Esophagus (tissue), 2 donors: ENCODE data around the gene MPP2. TPM values are rescaled to one million over a fixed set of nuclear protein-coding genes. Genes with fewer than 3 reads are reported as not detected.

ENCODE experiments used
- H3K27ac ChIP-seq, 2 donors: one replicate each; pipeline ENCODE4 v1.5.1; 2013; ENCODE audit warnings: low read depth in 2 of 2, mild to moderate bottlenecking in 2 of 2, inconsistent platforms in 1 of 2, low read length in 1 of 2, moderate library complexity in 1 of 2
- H3K27me3 ChIP-seq, 2 donors: one replicate each; pipeline ENCODE4 v1.6.1; 2013; ENCODE audit warnings: low read length in 2 of 2, control low read depth in 1 of 2, mild to moderate bottlenecking in 1 of 2; ENCODE audit not compliant: insufficient read depth in 2 of 2, control insufficient read depth in 1 of 2
- H3K36me3 ChIP-seq, 2 donors: one replicate each; pipeline ENCODE4 v1.6.1; 2013; ENCODE audit warnings: low read length in 1 of 2; ENCODE audit not compliant: control insufficient read depth in 2 of 2, insufficient read depth in 2 of 2
- H3K4me1 ChIP-seq, 2 donors: one replicate each; pipeline ENCODE4 v1.6.1; 2013; ENCODE audit warnings: low read length in 1 of 2; ENCODE audit not compliant: control insufficient read depth in 2 of 2, insufficient read depth in 2 of 2
- H3K4me3 ChIP-seq, 2 donors: one replicate each; pipeline ENCODE4 v1.5.1; 2013; ENCODE audit warnings: low read length in 2 of 2, mild to moderate bottlenecking in 2 of 2, low read depth in 1 of 2, moderate library complexity in 1 of 2
- H3K9me3 ChIP-seq, 2 donors: one replicate each; pipeline ENCODE4 v1.6.1; 2013; ENCODE audit warnings: mild to moderate bottlenecking in 2 of 2, low read depth in 1 of 2, low read length in 1 of 2, moderate library complexity in 1 of 2; ENCODE audit not compliant: control insufficient read depth in 2 of 2, insufficient read depth in 1 of 2
- WGBS, 2 donors: extraction: QIAGEN DNeasy Blood & Tissue Kit; methylation state at CpG; one replicate each; pipeline ENCODE4 v1.1.7; 2013; 5-methylcytosine and 5-hydroxymethylcytosine counted together
- polyA plus RNA-seq, 2 donors: library from polyadenylated mRNA; stranded (reverse); fragments of 200-250 nt; gene quantifications; one replicate each; pipeline ENCODE4 v1.2.3, GENCODE V29; 2013
- donor health status: healthy with polysubstance abuse.
- donor health status: Bipolar disorder and iron deficiency.

The MPP2 gene
- polyA plus RNA-seq, 2 donors: 0.39 to 0.72 TPM

GRCh38 chr17:43880420-43880991 is 26.8 kb downstream of the MPP2 start:
- Histone ChIP-seq H3K9me3 (no peaks in the 10 kb centered on the region), H3K4me3 (no peak overlapping the region), H3K27me3 (no peaks in the 10 kb centered on the region), H3K36me3 (no peaks in the 10 kb centered on the region), H3K4me1 (peaks cover 2 to 5% of the 10 kb centered on the region in 2 donors), H3K27ac (no peak overlapping the region)
- 76 to 77% methylated on average over 20 of the region's 20 CpGs for WGBS, 2 donors

- Histone ChIP-seq H3K4me1 (peaks cover 2 to 5% of the 10 kb centered on the region in 2 donors), H3K9me3 (no peaks in the 10 kb centered on the region), H3K4me3 (no peak overlapping the region), H3K27me3 (no peaks in the 10 kb centered on the region), H3K36me3 (no peaks in the 10 kb centered on the region), H3K27ac (no peak overlapping the region)
- 86 to 88% methylated on average over 20 of the region's 20 CpGs for WGBS, 2 donors
These were observed 27.5 kb downstream of the MPP2 start for GRCh38 chr17:43879723-43880419.

DNA sequence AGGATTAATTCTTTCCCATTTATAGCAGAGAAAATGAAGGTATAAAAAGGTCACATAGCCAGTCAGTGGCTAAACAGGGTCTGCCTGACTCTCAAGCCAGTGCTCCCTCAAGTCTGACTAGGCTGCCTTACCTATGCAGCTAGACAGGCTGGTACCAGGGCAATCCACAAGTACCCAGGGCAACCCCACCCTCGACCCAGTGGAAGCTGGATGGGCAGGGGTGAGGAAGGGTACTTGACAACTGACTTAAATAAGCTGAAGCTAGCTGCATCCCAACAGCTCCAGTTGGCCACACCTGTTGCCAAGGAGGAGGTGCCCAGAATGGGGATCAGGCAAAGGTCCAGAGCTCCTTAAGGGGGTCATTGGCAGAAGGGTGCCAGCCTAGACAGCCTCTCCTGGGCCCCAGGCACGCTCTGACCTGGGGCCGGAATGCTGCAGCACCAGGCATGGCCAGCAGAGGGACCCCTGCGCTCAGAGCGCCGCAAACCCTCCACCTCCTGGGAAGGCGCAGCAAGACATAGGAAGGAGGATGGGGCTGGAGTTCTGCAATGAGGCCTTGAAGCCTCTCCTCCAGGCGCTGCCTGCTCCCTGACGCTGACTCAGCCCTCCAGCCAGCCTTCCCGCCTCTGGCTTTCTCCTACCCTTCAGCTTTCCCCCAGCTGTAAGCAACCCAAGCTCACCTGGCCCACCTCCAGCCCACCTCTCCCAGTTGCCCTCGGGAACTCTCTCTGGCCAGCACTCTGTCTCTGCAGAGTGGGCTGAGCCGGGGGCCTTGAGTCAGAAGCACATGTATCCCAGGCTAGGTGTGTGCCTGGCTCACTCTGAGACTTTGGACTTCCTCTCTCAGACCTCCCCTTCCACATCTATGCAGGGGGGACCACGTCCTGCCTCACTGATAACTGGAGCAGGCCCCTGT is 28.8 kb downstream of the MPP2 start:
- Histone ChIP-seq H3K36me3 (no peaks in the 10 kb centered on the region), H3K9me3 (no peaks in the 10 kb centered on the region), H3K4me3 (no peak overlapping the region), H3K27me3 (no peaks in the 10 kb centered on the region), H3K4me1 (peaks cover 2 to 5% of the 10 kb centered on the region in 2 donors), H3K27ac (no peak overlapping the region)
- WGBS, 2 donors: 16 to 20% methylated on average over 13 of the region's 13 CpGs

GRCh38 chr17:43877451-43878155 is 29.7 kb downstream of the MPP2 start:
- H3K27ac ChIP-seq: no peak overlapping the region
- H3K4me1 ChIP-seq: peaks cover 2 to 5% of the 10 kb centered on the region in 2 donors
- H3K27me3 ChIP-seq: no peaks in the 10 kb centered on the region
- H3K4me3 ChIP-seq: no peak overlapping the region
- H3K36me3 ChIP-seq: no peaks in the 10 kb centered on the region
- H3K9me3 ChIP-seq: no peaks in the 10 kb centered on the region
- WGBS, 2 donors: 95 to 97% methylated on average over 10 of the region's 10 CpGs

GRCh38 chr17:43877031-43877430 is 30.3 kb downstream of the MPP2 start:
- H3K36me3 ChIP-seq: no peaks in the 10 kb centered on the region
- peaks cover 2 to 5% of the 10 kb centered on the region in 2 donors for H3K4me1 ChIP-seq
- H3K4me3 ChIP-seq: no peak overlapping the region
- no peak overlapping the region for H3K27ac ChIP-seq
- WGBS, 2 donors: 79 to 85% methylated on average over 7 of the region's 7 CpGs
- no peaks in the 10 kb centered on the region for H3K27me3 ChIP-seq
- H3K9me3 ChIP-seq: no peaks in the 10 kb centered on the region

GRCh38 chr17:43875476-43876147 is 31.7 kb downstream of the MPP2 start:
- Histone ChIP-seq H3K4me1 (peaks cover 2 to 5% of the 10 kb centered on the region in 2 donors), H3K27ac (no peak overlapping the region)
- WGBS, 2 donors: 79 to 80% methylated on average over 3 of the region's 3 CpGs

GRCh38 chr17:43874293-43874692 is 33.0 kb downstream of the MPP2 start:
- no peak overlapping the region for H3K4me3 ChIP-seq
- no peaks in the 10 kb centered on the region for H3K27me3 ChIP-seq
- no peak overlapping the region for H3K27ac ChIP-seq
- H3K4me1 ChIP-seq: peaks cover 2 to 3% of the 10 kb centered on the region in 2 donors
- H3K9me3 ChIP-seq: no peaks in the 10 kb centered on the region
- H3K36me3 ChIP-seq: no peaks in the 10 kb centered on the region
- WGBS, 2 donors: 56 to 75% methylated on average over 3 of the region's 3 CpGs

More at GRCh38 chr17:43875476-43876147, 31.7 kb downstream of the MPP2 start:
- H3K36me3 ChIP-seq: no peaks in the 10 kb centered on the region
- H3K4me3 ChIP-seq: no peak overlapping the region
- no peaks in the 10 kb centered on the region for H3K27me3 ChIP-seq
- no peaks in the 10 kb centered on the region for H3K9me3 ChIP-seq

DNA sequence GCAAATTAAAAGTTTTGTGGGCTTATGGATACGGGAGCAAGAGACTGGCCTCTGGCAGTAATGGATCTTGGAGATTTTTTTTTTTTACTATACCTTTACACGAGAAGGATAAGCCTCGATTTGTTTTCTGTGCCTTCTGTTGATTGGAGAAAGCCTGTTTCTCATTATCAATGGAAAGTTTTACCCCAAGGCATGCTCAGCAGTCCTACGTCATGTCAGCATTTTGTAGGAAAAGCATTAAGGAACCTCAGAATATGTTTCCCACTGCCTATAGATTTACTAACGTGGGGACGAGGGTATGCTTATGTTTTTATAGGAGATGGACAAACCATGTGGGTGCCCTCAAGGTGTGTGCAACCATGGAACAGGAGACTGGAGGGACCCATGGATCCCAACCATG is 33.5 kb downstream of the MPP2 start:
- WGBS, 2 donors: 69 to 73% methylated on average over 6 of the region's 6 CpGs
- H3K36me3 ChIP-seq: no peaks in the 10 kb centered on the region

GRCh38 chr17:43873091-43873490 is 34.2 kb downstream of the MPP2 start:
- no peaks in the 10 kb centered on the region for H3K27me3 ChIP-seq
- H3K4me3 ChIP-seq: no peak overlapping the region
- no peaks in the 10 kb centered on the region for H3K36me3 ChIP-seq
- H3K9me3 ChIP-seq: no peaks in the 10 kb centered on the region
- no peaks in the 10 kb centered on the region for H3K4me1 ChIP-seq
- WGBS, 2 donors: 63 to 72% methylated on average over 5 of the region's 5 CpGs
- H3K27ac ChIP-seq: no peak overlapping the region

More for the DNA sequence above, 33.5 kb downstream of the MPP2 start:
- H3K27ac ChIP-seq: no peak overlapping the region
- peaks cover under 1 to 2% of the 10 kb centered on the region in 2 donors for H3K4me1 ChIP-seq
- no peaks in the 10 kb centered on the region for H3K27me3 ChIP-seq
- H3K4me3 ChIP-seq: no peak overlapping the region
- no peaks in the 10 kb centered on the region for H3K9me3 ChIP-seq
